B cell (primary cell): Measurements from ENCODE around the gene MCOLN1. TPM values are rescaled to one million over a fixed set of nuclear protein-coding genes. Genes with fewer than 3 reads are reported as not detected.

Source experiments
- ATAC-seq: fragments of 200-7000 bp; cut with Tn5 transposase; one replicate; pipeline ENCODE4 v1.10.0; 2021; ENCODE audit warnings: low read depth, mild to moderate bottlenecking, moderate number of reproducible peaks, moderate library complexity
- CTCF ChIA-PET: fragments of 350-600 bp; sonication (Branson Sonifier 250); formaldehyde crosslinking; loops from one replicate; lab custom pipeline; 2021; ENCODE audit warnings: antibody characterized with exemption, inconsistent platforms; lab: Charles Lee
- POLR2A ChIA-PET: fragments of 350-600 bp; sonication (Branson Sonifier 250); formaldehyde crosslinking; loops from one replicate; lab custom pipeline; 2021; ENCODE audit warnings: antibody characterized with exemption; lab: Charles Lee
- DNase-seq: peaks from one replicate; pipeline ENCODE4 v3.0.0; 2013
- H2AFZ ChIP-seq: 2 replicates; pipeline ENCODE4 v1.6.1; 2012; ENCODE audit warnings: mild to moderate bottlenecking, low read depth, low read length; ENCODE audit not compliant: insufficient read depth, poor library complexity, severe bottlenecking
- H3K27ac ChIP-seq, 2 donors: 1 replicate in 1 of 2; 2 replicates in 1 of 2; pipeline ENCODE4 v1.5.1; 2012 to 2013; ENCODE audit warnings: low read length in 2 of 2, mild to moderate bottlenecking in 2 of 2, moderate library complexity in 1 of 2
- H3K27me3 ChIP-seq, 4 experiments: fragments of 200-600 bp in 1 of 4; sonication (generic) in 1 of 4; replicated peaks in 1 of 4; 1 replicate in 2 of 4; 2 replicates in 2 of 4; pipeline versions ENCODE4 v1.6.1 to v1.7.0; 2013 to 2016; ENCODE audit warnings: low read length in 3 of 4, mild to moderate bottlenecking in 2 of 4, mixed read lengths in 1 of 4, moderate library complexity in 1 of 4; ENCODE audit not compliant: insufficient read depth in 4 of 4, control insufficient read depth in 3 of 4; ENCODE audit errors: control extremely low read depth in 1 of 4
- H3K36me3 ChIP-seq, 2 experiments: replicated peaks in 1 of 2; 1 replicate in 1 of 2; 2 replicates in 1 of 2; pipeline versions ENCODE4 v1.6.1 to v1.7.1; 2013; ENCODE audit warnings: low read length in 1 of 2; ENCODE audit not compliant: insufficient read depth in 2 of 2, control insufficient read depth in 1 of 2; ENCODE audit errors: control extremely low read depth in 1 of 2, extremely low read depth in 1 of 2
- H3K4me1 ChIP-seq, 2 donors: fragments of 200-600 bp in 1 of 2; sonication (generic) in 1 of 2; 1 replicate in 1 of 2; 2 replicates in 1 of 2; pipeline versions ENCODE4 v1.5.1 to v1.6.1; 2013 to 2017; ENCODE audit warnings: low read length in 2 of 2; ENCODE audit not compliant: control insufficient read depth in 2 of 2, insufficient read depth in 2 of 2
- H3K4me2 ChIP-seq: replicated peaks from 2 replicates; pipeline ENCODE3; 2012; ENCODE audit warnings: mild to moderate bottlenecking, low read depth, low read length; ENCODE audit not compliant: poor library complexity, severe bottlenecking
- H3K4me3 ChIP-seq, 5 experiments: fragments of 200-600 bp in 1 of 5; sonication (generic) in 1 of 5; 1 replicate in 3 of 5; 2 replicates in 2 of 5; pipeline versions ENCODE4 v1.5.1 to v1.7.0; 2011 to 2016; ENCODE audit warnings: low read length in 4 of 5, mild to moderate bottlenecking in 4 of 5, low read depth in 2 of 5, control low read depth in 1 of 5, moderate library complexity in 1 of 5; ENCODE audit not compliant: insufficient read depth in 1 of 5; ENCODE audit errors: control extremely low read depth in 1 of 5, extremely low read depth in 1 of 5
- H3K79me2 ChIP-seq: fragments of 200-600 bp; sonication (generic); one replicate; pipeline ENCODE4 v1.6.0; 2016; ENCODE audit warnings: low read length; ENCODE audit not compliant: control insufficient read depth, insufficient read depth
- H3K9ac ChIP-seq: fragments of 200-600 bp; sonication (generic); 2 replicates; pipeline ENCODE4 v1.6.1; 2017; ENCODE audit warnings: mild to moderate bottlenecking, low read length, moderate library complexity
- H3K9me3 ChIP-seq, 3 donors: one replicate each; pipeline versions ENCODE4 v1.6.1 to v1.7.1; 2013; ENCODE audit warnings: low read length in 2 of 3; ENCODE audit not compliant: control insufficient read depth in 2 of 3, insufficient read depth in 1 of 3; ENCODE audit errors: control extremely low read depth in 1 of 3
- H4K20me1 ChIP-seq: 2 replicates; pipeline ENCODE4 v1.6.0; 2012; ENCODE audit warnings: mild to moderate bottlenecking, low read length; ENCODE audit not compliant: insufficient read depth, control insufficient read depth, poor library complexity, severe bottlenecking
- H3K27ac Mint-ChIP-seq: one replicate; pipeline ENCODE4 v1.8.0; 2021; ENCODE audit warnings: mixed read lengths
- H3K27me3 Mint-ChIP-seq: one replicate; pipeline ENCODE4 v1.8.0; 2021; ENCODE audit warnings: mixed read lengths
- H3K4me1 Mint-ChIP-seq: one replicate; pipeline ENCODE4 v1.8.0; 2021; ENCODE audit warnings: mixed read lengths
- H3K4me3 Mint-ChIP-seq: one replicate; pipeline ENCODE4 v1.8.0; 2021; ENCODE audit warnings: mixed read lengths
- H3K9me3 Mint-ChIP-seq: one replicate; pipeline ENCODE4 v1.8.0; 2022; ENCODE audit warnings: mixed read lengths; ENCODE audit not compliant: insufficient read depth
- EZH2 ChIP-seq: IDR thresholded peaks from 2 replicates; pipeline ENCODE4 v1.6.1; 2012; ENCODE audit warnings: borderline replicate concordance, low read depth, mild to moderate bottlenecking, moderate library complexity, low read length; ENCODE audit not compliant: insufficient read depth, poor library complexity, severe bottlenecking
- WGBS: methylation state at CpG from one replicate; pipeline ENCODE4 v1.1.5; 2013; ENCODE audit warnings: missing lambda C conversion rate; ENCODE audit not compliant: insufficient coverage; 5-methylcytosine and 5-hydroxymethylcytosine counted together
- intact Hi-C: fragments of 100-400 bp; cut with micrococcal nuclease; formaldehyde crosslinking; loops from one replicate; pipeline ENCODE4 v1.10.0; 2022
- polyA plus RNA-seq: library from polyadenylated mRNA; depleted of rRNA; stranded (reverse); fragments of >200 nt; gene quantifications from 2 replicates; pipeline ENCODE4 v1.2.3, GENCODE V29; 2012
- total RNA-seq, 2 donors: library from RNA; stranded (reverse); fragments of 120-200 nt in 1 of 2; gene quantifications; 1 replicate in 1 of 2; 2 replicates in 1 of 2; pipeline versions ENCODE4 v1.2.3 to v1.2.4, GENCODE V29; 2013 to 2022
- TF ChIP-seq, protein P1 (sequence below): fragments of 200-600 bp; IDR thresholded peaks from one replicate; pipeline ENCODE4 v1.8.0; 2022; ENCODE audit warnings: antibody characterized with exemption, mild to moderate bottlenecking

The MCOLN1 gene
- total and polyA plus RNA-seq, 2 donors (not counting 1 experiment from before 2014, with no cell fraction given), result 12.5 to 19.0 TPM

DNA sequence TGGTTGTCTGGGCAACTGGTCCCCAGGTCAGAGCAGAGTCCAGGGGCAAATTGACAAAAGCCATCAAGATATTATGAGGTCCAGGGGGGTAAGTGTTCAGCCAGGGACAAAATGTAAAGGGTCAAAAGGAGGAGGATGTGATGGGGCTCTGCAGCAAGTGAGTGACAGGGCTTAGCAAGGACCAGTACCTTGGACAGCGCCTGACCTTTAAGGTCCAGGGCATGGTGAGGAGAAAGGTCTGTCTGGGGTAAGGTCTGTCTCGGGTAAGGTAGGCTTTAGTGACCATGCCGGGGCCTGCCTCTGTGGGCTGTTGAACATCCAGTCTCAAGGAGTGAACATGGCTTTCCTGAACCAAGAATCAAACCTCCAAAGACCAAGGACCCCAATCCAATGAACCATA lies 12.8 kb upstream of the MCOLN1 start:
- Histone ChIP-seq H3K4me1 (peaks cover 12% of the 10 kb centered on the region in 2 donors), H3K27ac (no peak overlapping the region), H4K20me1 (no peaks in the 10 kb centered on the region), H3K79me2 (no peaks in the 10 kb centered on the region), H3K4me2 (no peak overlapping the region), H3K27me3 (peaks cover 0 to 33% (median 10%) of the 10 kb centered on the region in 4 experiments), H3K4me3 (no peak overlapping the region), H2AFZ (no peak overlapping the region), H3K9me3 (peaks cover 0 to 13% (median 0%) of the 10 kb centered on the region in 3 donors), H3K9ac (no peak overlapping the region), H3K36me3 (no peaks in the 10 kb centered on the region)
- intact Hi-C loops, result no loop called here
- ChIA-PET POLR2A (no interaction called here), CTCF (no interaction called here)
- TF ChIP-seq, protein P1, sequence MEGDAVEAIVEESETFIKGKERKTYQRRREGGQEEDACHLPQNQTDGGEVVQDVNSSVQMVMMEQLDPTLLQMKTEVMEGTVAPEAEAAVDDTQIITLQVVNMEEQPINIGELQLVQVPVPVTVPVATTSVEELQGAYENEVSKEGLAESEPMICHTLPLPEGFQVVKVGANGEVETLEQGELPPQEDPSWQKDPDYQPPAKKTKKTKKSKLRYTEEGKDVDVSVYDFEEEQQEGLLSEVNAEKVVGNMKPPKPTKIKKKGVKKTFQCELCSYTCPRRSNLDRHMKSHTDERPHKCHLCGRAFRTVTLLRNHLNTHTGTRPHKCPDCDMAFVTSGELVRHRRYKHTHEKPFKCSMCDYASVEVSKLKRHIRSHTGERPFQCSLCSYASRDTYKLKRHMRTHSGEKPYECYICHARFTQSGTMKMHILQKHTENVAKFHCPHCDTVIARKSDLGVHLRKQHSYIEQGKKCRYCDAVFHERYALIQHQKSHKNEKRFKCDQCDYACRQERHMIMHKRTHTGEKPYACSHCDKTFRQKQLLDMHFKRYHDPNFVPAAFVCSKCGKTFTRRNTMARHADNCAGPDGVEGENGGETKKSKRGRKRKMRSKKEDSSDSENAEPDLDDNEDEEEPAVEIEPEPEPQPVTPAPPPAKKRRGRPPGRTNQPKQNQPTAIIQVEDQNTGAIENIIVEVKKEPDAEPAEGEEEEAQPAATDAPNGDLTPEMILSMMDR, result no peak
- no peak for TF ChIP-seq EZH2
- DNase-seq (no peak), ATAC-seq (no peak)
- Mint-ChIP-seq H3K27me3 (peaks cover 32% of the 10 kb centered on the region), H3K27ac (no peak overlapping the region), H3K4me1 (peaks cover 12% of the 10 kb centered on the region), H3K9me3 (no peaks in the 10 kb centered on the region), H3K4me3 (no peak overlapping the region)
- 30% methylated on average over 1 of the region's 3 CpGs for WGBS

GRCh38 chr19:7512400-7512851 lies 10.0 kb upstream of the MCOLN1 start:
- intact Hi-C loops, result no loop called here
- ATAC-seq (no peak), DNase-seq (no peak)
- ChIA-PET POLR2A (interaction anchor here (0.5 kb wide), 1 partner anchor 11 kb away, joined by 3 read pairs; no protein-coding TSS in a partner anchor), CTCF (interaction anchor here (0.6 kb wide), 2 partner anchors 55 to 212 kb away, joined by 3 read pairs; no protein-coding TSS in a partner anchor)
- H3K27ac Mint-ChIP-seq, result no peak overlapping the region
- no peak overlapping the region for H3K4me2 ChIP-seq
- H3K9me3 ChIP-seq, result no peaks in the 10 kb centered on the region
- no peak overlapping the region for H3K27ac ChIP-seq
- H3K4me1 ChIP-seq, result peaks cover 9 to 14% of the 10 kb centered on the region in 2 donors
- H3K4me1 Mint-ChIP-seq, result peaks cover 12% of the 10 kb centered on the region
- no peak overlapping the region for H3K4me3 ChIP-seq
- no peaks in the 10 kb centered on the region for H3K9me3 Mint-ChIP-seq
- H3K9ac ChIP-seq, result no peak overlapping the region
- H3K36me3 ChIP-seq, result no peaks in the 10 kb centered on the region
- H3K79me2 ChIP-seq, result peaks cover 4% of the 10 kb centered on the region
- TF ChIP-seq, protein P1, result no peak
- no peak for TF ChIP-seq EZH2
- WGBS, result 100% methylated on average over 2 of the region's 6 CpGs
- no peak overlapping the region for H3K4me3 Mint-ChIP-seq
- no peak overlapping the region for H2AFZ ChIP-seq
- H3K27me3 Mint-ChIP-seq, result peaks cover 25% of the 10 kb centered on the region
- H4K20me1 ChIP-seq, result no peaks in the 10 kb centered on the region
- H3K27me3 ChIP-seq, result peaks cover 0 to 8% (median 0%) of the 10 kb centered on the region in 4 experiments
